ENCODE results near the gene LMNTD2.

Gene LMNTD2

DNA sequence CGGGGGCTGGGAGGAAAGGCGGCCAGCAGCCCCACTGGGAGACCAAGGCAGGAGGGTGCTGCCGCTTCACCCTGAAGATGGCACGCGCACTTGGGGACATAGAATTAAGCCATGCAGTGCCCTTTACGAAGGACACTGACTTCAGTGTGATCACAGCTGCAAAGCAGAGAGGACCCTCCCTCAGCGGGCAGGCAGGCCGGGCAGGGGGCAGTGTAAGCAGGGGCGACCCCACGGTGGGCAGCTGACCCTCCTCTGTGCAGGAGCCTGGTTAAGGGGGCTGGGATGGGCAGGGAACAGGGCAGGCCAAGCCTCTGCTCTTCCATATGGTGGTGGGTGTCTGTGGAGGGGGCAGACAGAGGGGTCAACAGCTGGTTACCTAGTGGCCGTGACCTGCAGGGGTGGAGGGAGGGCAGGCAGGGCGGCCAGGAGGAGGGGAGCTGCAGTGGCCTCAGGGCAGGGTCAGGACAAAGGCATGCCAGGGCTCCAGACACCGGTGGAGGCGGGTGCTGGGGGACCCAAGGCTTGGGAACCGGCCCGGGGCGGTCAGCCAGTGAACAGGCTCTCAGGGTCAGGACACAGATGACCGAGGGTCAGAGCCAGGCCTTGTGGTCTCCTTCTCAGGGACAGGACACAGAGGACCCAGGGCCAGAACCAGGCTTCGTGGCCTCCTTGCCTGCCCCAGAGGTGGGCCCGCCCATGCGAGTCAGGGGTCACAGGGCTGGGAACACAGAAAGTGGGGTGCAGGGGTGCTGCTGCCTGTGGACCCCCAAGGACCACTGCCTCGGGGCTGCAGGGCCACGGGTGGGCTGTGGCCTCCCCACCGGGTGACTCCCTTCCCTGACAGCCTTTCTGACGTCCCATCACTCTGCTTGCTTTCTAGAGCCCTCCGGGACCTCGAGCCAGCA lies 7.2 kb downstream of the LMNTD2 start:
- no peak for DNase-seq

DNA sequence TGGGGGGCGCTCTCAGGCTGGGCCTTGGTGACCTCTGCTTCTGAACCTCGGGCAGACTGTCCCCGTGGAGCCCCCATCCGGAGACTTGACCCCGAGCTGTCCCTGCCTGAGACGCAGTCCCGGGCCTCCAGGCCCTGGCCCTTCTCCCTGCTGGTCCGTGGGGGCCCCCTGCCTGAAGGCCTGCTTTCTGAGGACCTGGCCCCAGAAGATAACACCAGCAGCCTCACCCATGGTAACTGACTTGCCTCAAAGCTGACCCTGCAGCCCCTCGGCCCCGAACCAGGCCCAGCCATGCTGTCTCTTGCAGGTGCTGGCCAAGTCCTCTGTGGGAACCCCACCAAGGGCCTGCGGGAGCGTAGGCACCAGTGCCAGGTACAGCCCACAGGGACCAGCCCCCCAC lies 8.9 kb downstream of the LMNTD2 start:
- DNase-seq, result no peak

DNA sequence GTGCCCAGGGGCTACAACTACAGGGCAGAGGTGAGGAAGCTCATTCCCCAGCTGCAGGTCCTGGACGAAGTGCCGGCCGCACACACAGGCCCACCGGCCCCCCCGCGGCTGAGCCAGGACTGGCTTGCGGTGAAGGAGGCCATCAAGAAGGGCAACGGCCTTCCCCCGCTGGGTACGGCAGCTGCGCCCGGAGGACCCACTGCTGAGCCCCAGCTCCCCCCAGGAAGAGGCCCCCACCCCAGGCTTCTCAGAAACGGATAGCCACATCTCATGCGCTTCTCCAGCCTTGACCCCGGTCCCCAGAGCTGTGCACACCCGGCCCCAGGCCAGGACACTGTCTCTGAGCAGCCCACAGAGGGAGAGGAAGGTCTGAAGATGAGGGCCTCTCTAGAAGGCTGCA lies 9.4 kb downstream of the LMNTD2 start:
- DNase-seq, result no peak

DNA sequence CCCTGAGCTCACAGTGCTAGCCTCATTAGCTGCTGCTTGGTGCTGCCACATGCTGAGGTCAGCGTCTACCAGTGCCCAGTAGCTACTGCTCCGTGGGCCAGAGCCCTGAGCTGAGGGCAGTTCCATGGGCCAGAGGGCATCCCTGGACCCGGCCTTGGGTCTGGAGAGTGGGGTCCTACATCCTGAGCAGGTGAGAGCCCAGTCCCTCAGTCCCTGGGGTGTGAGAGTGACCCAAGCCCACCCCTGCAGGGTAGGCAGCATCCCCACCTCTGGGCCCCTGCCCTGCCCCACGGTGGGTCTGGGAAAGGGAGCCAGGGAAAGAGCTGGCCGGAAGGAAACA lies 9.8 kb downstream of the LMNTD2 start:
- no peak for DNase-seq

DNA sequence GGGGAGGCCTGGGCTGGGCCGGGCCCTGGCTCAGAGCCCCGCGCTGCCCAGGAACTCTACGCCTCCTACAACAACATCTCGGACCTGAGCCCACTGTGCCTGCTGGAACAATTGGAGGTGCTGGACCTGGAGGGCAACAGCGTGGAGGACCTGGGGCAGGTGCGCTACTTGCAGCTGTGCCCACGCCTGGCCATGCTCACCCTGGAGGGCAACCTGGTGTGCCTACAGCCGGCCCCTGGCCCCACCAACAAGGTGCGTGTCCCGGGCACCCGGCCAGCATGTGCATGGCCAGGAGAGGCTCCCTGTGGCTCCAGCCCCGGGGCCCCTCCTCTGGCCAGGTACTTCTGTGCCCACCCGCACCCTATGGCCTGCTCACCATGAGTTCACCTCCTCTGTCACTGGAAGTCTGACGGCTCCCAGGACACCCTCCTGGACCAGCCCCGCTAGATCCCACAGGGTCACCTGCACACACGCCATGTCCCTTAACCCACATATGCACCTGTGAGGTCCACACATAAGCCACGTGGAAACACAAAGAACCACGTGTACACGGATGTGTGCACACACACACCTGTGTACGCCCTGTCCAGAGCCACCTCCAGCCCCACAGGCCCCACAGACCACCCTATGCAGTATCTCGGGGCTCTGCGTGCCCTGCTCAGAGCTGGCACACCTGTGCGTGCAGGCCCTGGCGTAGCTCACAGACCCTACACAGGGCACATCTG lies 10.4 kb downstream of the LMNTD2 start:
- DNase-seq, result no peak

DNA sequence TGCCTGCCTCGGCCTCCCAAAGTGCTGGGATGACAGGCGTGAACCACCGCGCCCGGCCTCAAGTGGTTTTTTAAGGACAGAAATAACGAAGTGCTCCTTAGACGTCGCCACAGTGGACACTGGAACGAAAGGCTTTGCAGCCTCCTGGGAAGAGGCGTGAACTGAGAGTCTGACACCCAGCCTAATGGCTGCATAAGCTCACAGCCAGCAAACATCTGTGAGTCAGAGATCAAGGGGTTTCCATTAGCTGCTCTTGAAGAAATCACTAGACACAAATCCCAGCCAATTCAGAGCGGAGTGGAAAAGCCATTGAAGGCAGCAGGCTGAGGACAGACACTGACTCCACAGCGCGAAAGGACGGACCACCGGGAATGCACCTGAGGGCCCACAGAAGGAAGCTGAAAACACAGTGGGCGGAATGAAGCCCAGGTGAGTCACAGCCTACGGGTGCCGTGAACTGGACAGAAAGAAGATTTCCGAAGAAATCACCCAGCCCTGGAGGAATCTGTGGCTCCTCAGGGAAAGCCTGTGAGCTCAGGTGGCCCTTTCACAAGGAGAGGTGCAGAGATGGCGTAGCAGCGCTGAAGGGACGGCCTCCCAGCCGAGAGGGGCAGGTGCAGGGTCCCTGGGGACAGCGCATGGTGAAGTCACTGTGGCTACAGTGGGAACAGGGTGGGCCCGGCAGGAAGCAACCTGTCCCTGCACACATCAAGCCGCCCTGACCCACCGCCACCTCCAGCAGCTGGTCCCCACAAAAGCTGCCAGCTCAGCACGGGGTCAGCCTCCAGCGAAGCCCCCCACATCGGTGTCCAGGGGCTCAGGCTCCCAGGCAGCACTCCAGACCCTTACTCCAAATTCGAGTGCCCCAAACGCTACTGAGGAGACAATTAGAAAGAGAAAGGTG lies 11.6 kb downstream of the LMNTD2 start:
- DNase-seq, result no peak

DNA sequence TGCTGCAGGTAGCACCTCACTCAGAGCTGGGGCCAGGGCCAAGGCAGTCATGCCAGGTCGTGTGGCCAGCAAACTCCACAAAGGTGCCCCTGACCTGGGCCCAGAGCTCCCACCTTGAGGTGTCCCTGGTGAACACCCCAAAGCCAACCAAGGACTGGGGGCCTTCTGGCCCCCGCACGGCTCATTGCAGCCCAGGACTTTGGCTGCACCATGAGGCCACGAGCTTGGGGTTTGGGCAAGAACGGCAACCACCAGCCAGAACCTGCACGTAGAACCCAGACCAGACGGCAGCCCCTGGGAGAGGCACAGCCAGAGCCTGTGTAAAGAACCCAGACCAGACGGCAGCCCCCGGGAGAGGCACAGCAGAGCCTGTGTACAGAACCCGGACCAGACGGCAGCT lies 15.4 kb downstream of the LMNTD2 start:
- DNase-seq, result no peak

DNA sequence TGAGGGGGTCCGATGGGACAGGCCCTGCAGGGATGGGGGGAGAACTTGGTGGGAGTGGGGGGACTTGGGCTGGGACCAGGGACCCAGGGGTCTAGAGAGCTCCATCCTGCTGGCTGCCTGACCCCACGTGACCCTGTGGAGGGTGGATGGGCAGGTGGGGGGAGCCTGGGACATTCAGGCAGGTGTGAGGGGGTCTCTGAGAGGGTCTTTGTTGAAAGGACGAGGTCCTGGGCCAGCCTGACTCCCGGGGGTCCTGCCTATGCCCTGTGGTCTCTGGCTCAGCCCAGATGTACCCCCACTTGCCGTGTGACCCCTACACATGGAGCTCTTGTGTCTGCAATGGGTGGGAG lies 15.7 kb downstream of the LMNTD2 start:
- no peak for DNase-seq

DNA sequence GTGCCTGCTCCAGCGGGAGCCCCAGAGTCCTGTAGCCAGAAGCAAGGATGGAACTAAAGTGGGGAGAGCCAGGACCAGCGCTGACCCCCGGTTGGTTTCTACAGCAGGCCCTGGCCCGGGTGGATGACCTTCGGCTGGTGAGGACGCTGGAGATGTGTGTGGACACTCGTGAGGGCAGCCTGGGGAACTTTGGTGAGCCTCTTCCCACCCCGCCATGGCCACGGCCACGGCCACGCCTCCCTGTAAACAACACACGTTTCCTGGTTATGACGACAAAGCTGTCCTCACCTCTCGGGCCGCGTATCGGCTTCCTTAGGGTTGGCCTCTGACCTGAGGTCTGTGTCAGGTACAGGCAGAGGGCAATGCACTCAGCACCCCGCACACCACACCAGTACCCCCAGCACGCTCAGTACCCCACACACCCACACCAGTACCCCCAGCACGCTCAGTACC lies 19.1 kb downstream of the LMNTD2 start:
- DNase-seq, result no peak

DNA sequence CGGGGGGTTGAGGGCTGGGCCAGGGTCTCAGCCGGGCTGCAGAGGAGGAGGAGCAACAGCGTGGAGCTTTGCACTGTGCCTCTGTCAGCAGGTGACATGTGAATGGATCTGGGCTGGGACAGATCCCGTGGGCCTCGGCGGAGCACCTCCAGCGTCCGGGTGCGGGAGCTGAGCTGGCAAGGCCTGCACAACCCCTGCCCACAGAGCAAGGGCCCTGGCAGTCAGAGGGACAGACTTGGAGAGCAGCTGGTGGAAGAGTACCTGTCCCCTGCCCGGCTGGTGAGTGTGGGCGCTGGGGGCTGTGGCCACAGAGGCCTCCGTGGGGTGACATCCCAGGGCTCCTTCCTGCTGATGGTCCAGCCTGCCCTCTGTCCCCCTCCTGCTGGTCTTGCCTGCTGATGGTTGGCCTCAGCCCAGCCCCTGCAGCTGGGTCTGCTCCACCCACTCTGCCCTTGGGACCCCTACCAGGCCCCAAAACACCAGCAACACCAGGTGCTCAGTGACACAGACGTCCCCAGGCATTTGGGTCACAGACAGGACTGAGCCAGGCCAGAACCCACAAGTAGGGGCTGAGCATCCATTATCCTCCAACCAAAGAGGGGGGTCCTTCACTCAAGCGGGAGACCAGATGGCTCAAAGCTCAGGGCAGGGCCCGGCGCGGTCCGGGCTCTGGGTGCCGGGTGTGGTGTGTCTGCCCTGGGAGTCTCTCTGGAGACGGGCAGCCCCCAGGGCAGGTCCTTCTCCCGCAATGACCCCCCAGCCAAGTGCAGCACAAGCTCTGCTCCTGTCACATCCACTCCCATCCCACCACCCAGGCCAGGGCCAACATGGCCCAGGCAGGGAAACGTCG lies 19.7 kb downstream of the LMNTD2 start:
- no peak for DNase-seq

DNA sequence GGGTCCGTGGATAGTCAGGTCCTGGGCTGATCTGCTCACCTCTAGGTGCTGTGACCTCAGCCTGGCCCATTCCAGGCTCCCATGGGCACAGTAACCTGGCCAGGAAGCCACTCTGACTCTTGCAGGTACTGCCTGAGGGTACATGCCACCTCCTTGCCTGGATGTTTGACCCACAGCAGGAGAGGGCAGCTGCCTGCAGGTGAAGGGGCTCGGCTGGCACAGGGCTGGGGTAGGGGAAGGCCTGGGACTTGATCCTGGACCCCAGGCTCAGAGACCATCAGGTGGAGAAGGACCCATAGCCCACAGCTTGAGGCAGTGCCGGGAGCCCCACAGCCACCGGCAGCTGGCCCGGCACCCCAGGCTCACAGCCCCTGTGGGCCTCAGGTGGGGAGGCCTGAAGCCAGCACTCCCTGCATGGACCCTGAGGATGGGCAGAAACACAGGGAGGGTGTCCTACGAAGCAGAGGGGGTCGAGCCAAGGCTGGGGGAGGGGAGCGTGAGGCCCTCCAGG lies 20.5 kb downstream of the LMNTD2 start:
- no peak for DNase-seq

DNA sequence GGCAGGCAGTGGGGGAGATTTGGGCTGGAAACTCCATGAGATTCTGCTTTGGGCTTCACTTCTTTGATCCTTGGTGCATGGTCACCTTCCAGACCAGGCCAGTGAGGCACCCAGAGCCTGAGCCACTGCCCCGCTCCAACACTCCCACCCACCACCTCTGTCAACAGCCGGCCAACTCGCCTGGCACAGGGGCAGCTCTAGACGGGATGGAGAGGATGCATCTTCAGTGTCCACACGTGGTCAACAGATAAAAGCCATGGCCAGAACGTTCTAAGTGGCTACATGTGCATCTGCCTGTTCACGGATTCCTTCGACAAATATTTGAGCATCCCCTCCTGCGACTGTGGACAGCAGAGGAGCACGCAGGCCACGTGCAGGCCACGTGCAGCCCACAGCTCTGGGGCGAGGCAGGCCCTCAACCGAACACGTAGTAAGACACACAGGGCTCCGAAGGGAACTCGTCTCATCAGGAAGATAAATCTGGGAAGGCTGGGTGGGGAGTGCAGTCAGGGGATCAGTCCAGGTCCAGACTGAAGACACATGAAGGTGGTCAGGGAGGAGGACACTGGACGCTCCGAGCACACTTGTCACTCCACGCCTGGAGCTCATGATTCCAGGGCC lies 22.0 kb downstream of the LMNTD2 start:
- no peak for DNase-seq

DNA sequence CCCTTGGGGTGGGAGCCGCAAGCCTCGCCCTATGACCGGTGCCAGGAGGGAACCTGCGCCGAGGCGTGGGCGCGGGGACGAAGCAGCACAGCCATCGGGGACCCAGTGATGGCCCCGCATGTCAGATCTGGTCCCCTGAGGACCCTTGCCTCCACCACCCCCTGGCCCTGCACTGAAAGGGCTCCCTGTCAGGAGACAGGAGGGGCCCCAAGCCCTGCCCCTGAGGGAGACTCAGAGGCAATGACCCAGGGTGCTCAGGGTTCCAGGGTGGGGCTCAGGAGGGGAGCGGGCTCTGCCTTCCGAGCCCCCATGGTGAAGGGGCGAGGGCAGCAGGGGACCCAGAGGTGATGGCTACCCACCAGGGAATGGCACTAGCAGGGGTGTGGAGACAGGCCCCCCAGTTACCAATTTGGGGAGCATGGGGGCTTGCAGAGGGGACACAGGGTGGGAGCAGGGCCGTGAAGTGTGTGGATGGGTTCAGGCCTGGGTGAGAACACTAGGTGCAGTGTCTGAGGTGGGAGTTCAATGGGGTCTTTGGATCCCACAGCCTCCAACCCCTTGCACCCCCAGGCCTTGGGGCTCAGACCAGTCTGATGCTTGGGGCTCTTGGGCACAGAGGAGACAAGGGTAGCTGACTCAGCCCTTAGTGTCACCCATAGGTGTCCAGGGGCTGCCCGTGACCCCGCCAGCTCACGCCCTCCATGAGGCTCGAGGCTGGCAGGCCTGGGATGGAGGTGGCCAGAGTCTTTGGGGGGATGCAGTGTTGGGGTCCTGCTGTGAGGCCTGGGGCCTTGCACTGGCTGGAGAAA lies 22.7 kb downstream of the LMNTD2 start:
- DNase-seq, result no peak

DNA sequence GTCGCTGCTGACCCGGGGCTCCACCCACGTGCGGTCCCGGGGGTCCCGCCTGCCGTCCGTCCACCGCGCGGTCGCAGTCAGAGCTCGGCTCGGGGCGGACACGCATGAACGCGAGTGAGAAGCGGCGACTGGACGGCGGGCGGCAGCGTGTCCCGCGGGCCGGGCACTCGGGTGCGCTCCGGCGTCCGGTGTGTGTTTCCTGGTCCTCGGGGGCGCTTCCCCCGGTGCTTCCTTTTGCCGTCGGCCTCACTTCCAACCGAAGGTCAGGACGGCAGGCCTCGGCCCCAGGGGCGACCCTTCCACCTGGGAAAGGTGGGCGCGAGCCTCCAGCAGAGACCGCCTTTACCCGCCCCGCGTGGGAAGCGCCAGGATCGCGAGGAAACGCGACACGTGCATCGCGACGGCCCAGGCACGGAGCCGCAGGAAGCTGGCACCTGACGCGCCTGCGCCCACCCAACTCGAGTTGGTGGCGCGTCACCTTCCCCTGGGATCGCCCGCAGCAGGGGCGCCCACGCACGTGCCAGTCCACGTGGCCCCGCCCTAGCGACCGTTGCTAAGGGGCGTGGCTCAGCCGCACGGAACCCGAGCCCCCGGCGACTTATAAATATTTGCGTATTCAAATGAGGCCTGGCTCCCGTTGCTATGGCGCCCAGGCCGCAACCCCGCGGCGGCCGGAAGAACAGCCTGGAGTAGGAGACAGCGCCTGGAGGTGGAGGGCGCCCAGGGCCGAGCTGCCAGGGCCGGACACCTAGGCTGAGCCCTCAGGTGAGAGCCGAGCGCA lies 23.5 kb downstream of the LMNTD2 start, which contains the start of gene LRRC56:
TSS of gene LRRC56 (plus strand) at position 687 of the 781 bp plus-strand sequence. CDS start 3,158 bp downstream, outside the sequence.
- DNase-seq, result peak; percentile 92

DNA sequence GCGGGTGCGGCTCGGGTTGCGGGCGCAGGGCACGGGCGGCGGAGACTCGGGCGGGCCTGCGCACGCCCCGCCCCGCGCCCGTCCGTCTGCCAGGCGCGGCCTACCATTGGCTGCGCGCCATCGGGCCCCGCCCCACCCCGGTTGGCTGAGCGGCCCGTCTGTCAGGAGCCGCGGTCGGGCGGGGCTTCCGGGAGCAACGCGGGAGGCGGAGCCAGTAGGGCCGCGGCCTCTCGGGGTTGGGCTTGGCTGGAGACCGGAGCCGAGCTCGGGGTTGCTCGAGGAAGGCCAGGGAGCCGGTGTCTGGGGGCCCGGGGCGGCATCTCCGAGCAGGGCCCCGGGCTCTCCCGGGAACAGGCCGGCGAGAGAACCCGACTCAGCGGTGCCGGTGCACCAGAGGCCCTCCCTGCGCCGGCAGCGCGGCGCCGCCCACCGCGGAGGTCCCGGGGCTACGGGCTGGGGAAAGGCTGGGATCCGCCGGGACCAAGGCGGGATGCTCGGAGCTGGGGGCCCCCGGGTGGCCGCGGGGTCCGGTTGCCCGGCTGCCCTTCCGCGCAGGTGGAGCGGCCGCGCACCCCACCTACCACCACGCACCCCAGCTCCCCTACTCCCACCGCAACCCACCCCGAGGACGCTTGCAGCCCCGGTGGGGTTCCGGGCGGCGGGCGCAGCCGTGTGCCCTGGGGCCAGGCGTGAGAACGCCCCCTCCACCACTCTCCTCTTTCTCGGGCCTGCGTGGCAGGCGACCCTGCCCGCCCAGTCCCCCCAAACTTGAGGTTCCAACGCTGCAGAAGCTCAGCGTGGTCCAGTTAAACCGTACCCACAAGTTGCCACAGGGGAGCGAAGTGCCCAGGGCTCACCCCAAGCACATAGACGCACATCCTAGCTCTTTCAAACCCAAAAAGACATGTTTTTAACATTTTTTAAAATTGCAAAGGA lies 24.8 kb downstream of the LMNTD2 start, which contains the start of gene HRAS:
TSS of gene HRAS (minus strand) at position 58 of the 936 bp plus-strand sequence.
- peak; percentile 96 for DNase-seq

DNA sequence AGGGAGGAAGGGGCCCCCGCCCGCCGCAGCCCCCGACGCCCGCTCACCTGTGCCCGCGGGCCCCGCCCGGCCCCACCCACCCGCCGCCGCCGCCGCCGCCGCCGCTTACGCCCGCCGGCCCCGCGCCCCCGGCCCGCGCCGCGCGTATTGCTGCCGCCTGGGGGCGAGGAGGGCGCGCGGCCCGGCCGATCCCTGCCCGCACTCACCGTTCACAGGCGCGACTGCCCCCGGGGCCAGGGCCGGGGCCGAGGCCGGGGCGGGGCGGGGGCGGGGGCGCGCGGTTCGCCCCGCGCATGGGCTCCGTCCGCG lies 25.4 kb downstream of the LMNTD2 start:
- no peak for DNase-seq

DNA sequence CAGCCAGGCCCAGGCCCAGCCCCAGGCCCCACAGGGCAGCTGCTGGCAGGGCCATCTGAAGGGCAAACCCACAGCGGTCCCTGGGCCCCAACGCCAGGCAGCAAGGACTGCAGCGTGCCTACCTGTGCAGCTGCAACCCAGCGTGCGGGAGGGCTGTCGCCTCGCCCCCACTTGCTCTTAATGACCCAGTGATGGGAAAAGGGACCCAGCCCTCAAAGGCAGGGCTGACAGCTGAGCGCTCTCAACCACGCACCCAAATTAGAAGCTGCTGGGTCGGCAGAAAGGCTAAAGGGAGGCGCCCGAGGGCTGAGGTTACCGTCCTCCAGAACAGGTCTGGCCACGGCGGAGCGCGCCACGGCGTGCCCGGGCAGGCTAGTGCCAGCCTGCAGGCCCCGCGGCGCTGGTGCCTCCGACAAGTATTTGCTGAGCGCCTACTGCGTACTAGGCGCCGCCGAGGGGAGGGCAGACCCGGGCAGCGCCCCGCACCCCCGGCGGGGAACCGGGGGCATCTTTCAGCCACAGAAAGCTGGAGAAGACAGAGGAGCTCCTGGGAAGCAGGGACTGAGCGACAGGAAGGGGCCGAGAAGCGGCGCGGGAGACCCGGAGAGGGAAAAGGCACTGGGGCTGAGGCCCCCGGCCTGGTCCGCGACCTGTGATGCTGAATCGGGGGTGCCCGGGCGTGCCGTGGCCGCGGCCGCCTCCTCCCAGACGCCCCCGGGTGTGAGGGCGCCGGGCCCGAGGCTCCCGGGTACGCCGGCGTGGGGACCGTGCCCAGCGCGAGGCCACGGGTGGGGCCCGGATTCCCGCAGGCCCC lies 25.9 kb downstream of the LMNTD2 start:
- DNase-seq, result peak; percentile 34

Data from activated naive CD4-positive, alpha-beta T cell treated with Interleukin-2 at 50 U/mL for 16 hours (primary cell).